Activated T-cell treated with anti-CD3 and anti-CD28 coated beads, Interleukin-2, amount 50 U/mL, for 72 hours (primary cell): ENCODE measurements around the gene UBE2E2. TPM values are rescaled to one million over a fixed set of nuclear protein-coding genes. Genes with fewer than 3 reads are reported as not detected.

Source experiments
- ATAC-seq, 2 donors: fragments of 150-1000 bp; cut with Tn5 transposase; replicated peaks in 1 of 2; 2 replicates each; pipeline ENCODE4 v1.10.0; 2021; ENCODE audit warnings: moderate library complexity in 2 of 2, mild to moderate bottlenecking in 1 of 2
- DNase-seq, 2 donors: peaks; one replicate each; pipeline ENCODE4 v3.0.0; 2021 to 2022; ENCODE audit warnings: mixed read lengths in 1 of 2
- H3K27ac Mint-ChIP-seq: one replicate; pipeline ENCODE4 v1.8.0; 2022; ENCODE audit warnings: mild to moderate bottlenecking, moderate library complexity, mixed read lengths
- H3K27me3 Mint-ChIP-seq: one replicate; pipeline ENCODE4 v1.8.0; 2022; ENCODE audit warnings: low read depth, mixed read lengths
- H3K36me3 Mint-ChIP-seq, 2 donors: one replicate each; pipeline ENCODE4 v1.8.0; 2022; ENCODE audit warnings: mixed read lengths in 2 of 2, mild to moderate bottlenecking in 1 of 2; ENCODE audit not compliant: insufficient read depth in 2 of 2
- H3K4me1 Mint-ChIP-seq: one replicate; pipeline ENCODE4 v1.8.0; 2022; ENCODE audit warnings: low read depth, mixed read lengths
- H3K4me3 Mint-ChIP-seq, 2 donors: one replicate each; pipeline ENCODE4 v1.8.0; 2022; ENCODE audit warnings: mild to moderate bottlenecking in 2 of 2, mixed read lengths in 2 of 2, moderate library complexity in 2 of 2
- H3K9me3 Mint-ChIP-seq, 2 donors: one replicate each; pipeline ENCODE4 v1.8.0; 2022; ENCODE audit warnings: mixed read lengths in 2 of 2
- total RNA-seq, 2 donors: library from RNA; stranded (reverse); gene quantifications; one replicate each; pipeline ENCODE4 v1.2.3, GENCODE V29; 2022

Gene UBE2E2
- total RNA-seq, 2 donors from 2014 or later, result 11.8 to 11.9 TPM

DNA sequence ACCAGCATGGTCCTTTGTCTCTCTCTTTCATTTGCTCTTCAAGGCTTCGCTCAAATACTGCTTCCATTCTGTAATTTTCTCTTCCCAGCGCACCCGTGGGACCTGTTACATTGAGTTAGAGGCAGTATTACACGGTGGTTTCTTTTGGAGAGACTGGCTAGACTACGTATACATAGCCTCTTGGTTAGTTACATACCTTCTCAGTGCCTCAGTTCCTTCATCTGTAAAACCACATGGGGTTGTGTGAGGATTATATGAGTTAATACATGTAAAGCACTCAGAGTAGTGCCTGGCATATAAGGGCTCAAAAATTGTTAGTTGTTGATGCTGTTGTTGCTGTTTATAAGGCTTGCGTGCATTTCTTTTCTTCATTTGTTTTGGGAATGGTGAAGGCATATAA lies 33.8 kb downstream of the UBE2E2 start:
- H3K36me3 Mint-ChIP-seq, result no peaks in the 10 kb centered on the region
- no peak overlapping the region for H3K4me3 Mint-ChIP-seq
- DNase-seq (no peak), ATAC-seq (no peak)
- H3K27me3 Mint-ChIP-seq, result no peaks in the 10 kb centered on the region
- H3K9me3 Mint-ChIP-seq, result peaks cover 2 to 4% of the 10 kb centered on the region in 2 donors
- H3K4me1 Mint-ChIP-seq, result peaks cover 18% of the 10 kb centered on the region
- no peak overlapping the region for H3K27ac Mint-ChIP-seq

GRCh38 chr3:23238156-23238555 lies 35.0 kb downstream of the UBE2E2 start:
- Mint-ChIP-seq H3K4me1 (peaks cover 24% of the 10 kb centered on the region), H3K4me3 (no peak overlapping the region)
- ATAC-seq, result no peak

GRCh38 chr3:23238578-23238977 lies 35.5 kb downstream of the UBE2E2 start:
- H3K36me3 Mint-ChIP-seq, result no peaks in the 10 kb centered on the region
- no peak overlapping the region for H3K27ac Mint-ChIP-seq
- DNase-seq (no peak), ATAC-seq (no peak)
- H3K27me3 Mint-ChIP-seq, result no peaks in the 10 kb centered on the region
- H3K9me3 Mint-ChIP-seq, result peaks cover 2 to 4% of the 10 kb centered on the region in 2 donors
- H3K4me1 Mint-ChIP-seq, result peaks cover 24% of the 10 kb centered on the region
- H3K4me3 Mint-ChIP-seq, result no peak overlapping the region

More at GRCh38 chr3:23238156-23238555, 35.0 kb downstream of the UBE2E2 start:
- Mint-ChIP-seq H3K27me3 (no peaks in the 10 kb centered on the region), H3K36me3 (no peaks in the 10 kb centered on the region), H3K27ac (no peak overlapping the region), H3K9me3 (peaks cover 2 to 4% of the 10 kb centered on the region in 2 donors)
- DNase-seq, result no peak

DNA sequence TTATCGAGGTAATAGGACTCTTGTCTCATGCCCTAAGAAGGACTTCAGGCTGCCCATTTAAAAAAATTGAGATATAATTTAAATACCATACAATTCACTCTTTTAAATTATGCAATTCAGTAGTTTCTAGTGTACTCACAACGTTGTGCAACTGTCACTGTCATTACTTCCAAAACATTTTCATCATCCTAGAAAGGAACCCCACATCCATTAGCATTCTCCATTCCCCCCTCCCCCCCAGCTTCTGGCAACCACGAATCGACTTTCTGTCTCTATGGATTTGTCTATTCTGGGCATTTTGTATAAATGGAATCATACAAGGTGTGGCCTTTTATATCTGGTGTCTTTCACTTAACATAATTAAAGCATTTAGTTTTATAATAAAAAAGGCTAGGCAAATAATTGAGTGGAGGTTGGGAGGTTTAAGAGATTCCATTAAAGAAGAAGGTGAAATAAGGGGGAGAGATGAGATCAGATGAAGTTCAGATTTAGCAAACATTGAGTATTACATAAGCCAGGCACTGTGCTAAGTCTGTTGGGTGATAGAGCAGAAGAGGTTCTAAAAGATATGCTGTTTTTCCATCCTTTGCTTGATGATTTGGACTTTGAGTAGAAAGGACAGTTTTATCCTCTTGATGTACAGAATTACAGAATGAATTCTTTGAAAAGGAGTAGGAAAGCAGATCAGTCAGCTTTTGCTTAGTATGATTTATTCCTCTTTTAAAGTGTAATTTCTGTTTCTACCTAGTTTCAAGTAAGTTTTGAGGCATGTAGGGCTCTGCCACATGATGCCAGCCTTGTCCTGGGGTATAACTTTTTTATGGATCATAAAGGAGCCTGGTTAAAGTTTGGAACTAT lies 36.3 kb downstream of the UBE2E2 start:
- DNase-seq (no peak), ATAC-seq (no peak)
- Mint-ChIP-seq H3K4me1 (peaks cover 24% of the 10 kb centered on the region), H3K9me3 (peaks cover 2 to 4% of the 10 kb centered on the region in 2 donors), H3K27ac (no peak overlapping the region), H3K27me3 (no peaks in the 10 kb centered on the region), H3K36me3 (no peaks in the 10 kb centered on the region), H3K4me3 (no peak overlapping the region)

DNA sequence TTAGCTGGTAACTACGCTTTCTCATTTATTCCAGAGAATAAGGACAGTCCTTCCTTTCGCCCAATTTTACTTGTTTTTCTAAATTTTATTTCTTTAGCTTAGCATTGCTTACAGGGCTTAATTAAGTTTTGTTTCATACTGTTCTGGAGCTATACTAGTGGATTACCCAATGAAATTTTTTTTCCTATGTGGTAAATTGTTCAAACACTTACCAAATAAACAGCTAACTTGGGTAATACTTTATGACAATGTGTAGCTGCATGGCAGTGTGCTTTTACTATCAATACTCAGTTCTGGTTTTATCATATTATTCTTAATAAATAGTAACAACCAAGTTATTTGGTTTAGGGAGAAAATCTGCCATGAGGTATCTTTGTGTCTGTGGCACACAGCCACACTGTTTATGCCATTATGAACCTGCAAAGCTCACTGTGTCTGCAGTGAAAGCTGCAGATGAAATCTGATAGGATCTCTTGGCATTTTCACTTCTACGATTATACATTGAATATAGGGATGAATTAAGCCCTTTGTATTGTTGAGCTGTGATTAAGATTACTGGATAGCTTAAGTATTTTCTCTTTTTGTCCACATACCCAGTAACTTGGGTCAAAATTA lies 37.2 kb downstream of the UBE2E2 start:
- no peak for ATAC-seq
- no peak overlapping the region for H3K4me3 Mint-ChIP-seq
- no peak overlapping the region for H3K27ac Mint-ChIP-seq
- peaks cover 2 to 4% of the 10 kb centered on the region in 2 donors for H3K9me3 Mint-ChIP-seq
- DNase-seq, result no peak
- no peaks in the 10 kb centered on the region for H3K27me3 Mint-ChIP-seq
- peaks cover 23% of the 10 kb centered on the region for H3K4me1 Mint-ChIP-seq
- H3K36me3 Mint-ChIP-seq, result no peaks in the 10 kb centered on the region

DNA sequence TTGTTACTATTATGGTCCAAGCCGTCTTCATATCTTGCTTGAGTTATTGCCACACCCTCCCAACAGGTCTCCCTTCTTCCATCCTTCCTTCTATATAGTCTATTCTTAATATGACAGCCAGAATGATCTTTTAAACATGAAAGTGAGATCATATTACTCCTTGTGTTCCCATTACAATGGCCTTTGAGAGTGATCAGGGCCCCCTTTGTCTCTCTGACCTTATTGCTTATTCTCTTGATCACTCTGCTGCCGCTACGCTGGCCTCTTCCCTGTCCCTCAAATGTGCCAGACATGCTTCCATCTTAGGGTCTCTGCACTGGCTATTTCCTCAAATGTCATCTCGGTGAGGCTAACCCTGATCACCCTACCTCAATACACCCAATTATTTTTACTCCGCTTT lies 38.1 kb downstream of the UBE2E2 start:
- Mint-ChIP-seq H3K27me3 (no peaks in the 10 kb centered on the region), H3K4me3 (no peak overlapping the region), H3K4me1 (peaks cover 17% of the 10 kb centered on the region), H3K9me3 (no peaks in the 10 kb centered on the region), H3K36me3 (no peaks in the 10 kb centered on the region), H3K27ac (no peak overlapping the region)
- ATAC-seq (no peak), DNase-seq (no peak)

DNA sequence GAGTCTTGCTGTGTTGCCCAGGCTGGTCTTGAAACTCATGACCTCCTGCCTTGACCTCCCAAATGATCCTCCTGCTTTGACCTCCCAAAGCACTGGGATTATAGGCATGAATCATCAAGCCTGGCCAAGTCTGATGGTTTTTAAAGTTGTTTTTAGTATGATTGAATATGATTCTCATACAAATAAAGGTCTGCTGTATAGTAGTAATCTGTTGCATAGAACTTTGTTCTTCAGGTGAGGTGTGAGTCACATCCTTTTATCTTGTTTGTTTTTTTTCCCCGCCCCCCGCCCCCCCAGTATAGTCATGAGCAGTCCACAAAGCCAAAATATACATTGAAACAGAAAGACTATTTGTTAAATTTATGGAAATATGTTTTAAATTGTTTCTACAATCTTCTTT lies 39.0 kb downstream of the UBE2E2 start:
- H3K4me1 Mint-ChIP-seq, result peaks cover 17% of the 10 kb centered on the region
- no peak overlapping the region for H3K27ac Mint-ChIP-seq
- H3K36me3 Mint-ChIP-seq, result no peaks in the 10 kb centered on the region
- H3K9me3 Mint-ChIP-seq, result no peaks in the 10 kb centered on the region
- no peaks in the 10 kb centered on the region for H3K27me3 Mint-ChIP-seq
- H3K4me3 Mint-ChIP-seq, result no peak overlapping the region
- ATAC-seq, result peak; percentile 31 to 42
- DNase-seq, result no peak

- Mint-ChIP-seq H3K27ac (no peak overlapping the region), H3K4me1 (peaks cover 24% of the 10 kb centered on the region), H3K36me3 (no peaks in the 10 kb centered on the region), H3K4me3 (no peak overlapping the region), H3K9me3 (peaks cover 0 to 2% of the 10 kb centered on the region in 2 donors), H3K27me3 (no peaks in the 10 kb centered on the region)
- no peak for ATAC-seq
- no peak for DNase-seq
Measured at GRCh38 chr3:23244324-23245041, 41.4 kb downstream of the UBE2E2 start.

GRCh38 chr3:23246651-23247050 lies 43.5 kb downstream of the UBE2E2 start:
- H3K27ac Mint-ChIP-seq, result no peak overlapping the region
- ATAC-seq (no peak), DNase-seq (no peak)
- no peaks in the 10 kb centered on the region for H3K36me3 Mint-ChIP-seq
- peaks cover 0 to 2% of the 10 kb centered on the region in 2 donors for H3K9me3 Mint-ChIP-seq
- peaks cover 34% of the 10 kb centered on the region for H3K4me1 Mint-ChIP-seq
- H3K27me3 Mint-ChIP-seq, result no peaks in the 10 kb centered on the region
- H3K4me3 Mint-ChIP-seq, result no peak overlapping the region

- Mint-ChIP-seq H3K4me3 (no peak overlapping the region), H3K9me3 (peaks cover 0 to 2% of the 10 kb centered on the region in 2 donors), H3K36me3 (no peaks in the 10 kb centered on the region), H3K4me1 (peaks cover 39% of the 10 kb centered on the region), H3K27me3 (no peaks in the 10 kb centered on the region), H3K27ac (no peak overlapping the region)
- DNase-seq (no peak), ATAC-seq (no peak)
Measured at GRCh38 chr3:23248594-23249131, 45.5 kb downstream of the UBE2E2 start.

GRCh38 chr3:23249961-23250360 lies 46.8 kb downstream of the UBE2E2 start:
- H3K4me1 Mint-ChIP-seq, result peaks cover 48% of the 10 kb centered on the region
- no peaks in the 10 kb centered on the region for H3K36me3 Mint-ChIP-seq
- H3K27me3 Mint-ChIP-seq, result no peaks in the 10 kb centered on the region
- ATAC-seq (peak; percentile 65), DNase-seq (no peak)
- H3K4me3 Mint-ChIP-seq, result no peak overlapping the region
- H3K27ac Mint-ChIP-seq, result no peak overlapping the region
- peaks cover 0 to 2% of the 10 kb centered on the region in 2 donors for H3K9me3 Mint-ChIP-seq

GRCh38 chr3:23252122-23252521 lies 49.0 kb downstream of the UBE2E2 start:
- no peak for DNase-seq
- no peak overlapping the region for H3K4me3 Mint-ChIP-seq
- ATAC-seq, result no peak
- H3K27me3 Mint-ChIP-seq, result no peaks in the 10 kb centered on the region
- no peaks in the 10 kb centered on the region for H3K36me3 Mint-ChIP-seq
- no peak overlapping the region for H3K27ac Mint-ChIP-seq
- peaks cover 48% of the 10 kb centered on the region for H3K4me1 Mint-ChIP-seq
- H3K9me3 Mint-ChIP-seq, result peaks cover 0 to 2% of the 10 kb centered on the region in 2 donors

- DNase-seq, result no peak
- Mint-ChIP-seq H3K9me3 (peaks cover 0 to 2% of the 10 kb centered on the region in 2 donors), H3K27me3 (no peaks in the 10 kb centered on the region), H3K27ac (peak overlapping the region; percentile 61), H3K4me1 (peaks cover 48% of the 10 kb centered on the region), H3K4me3 (no peak overlapping the region), H3K36me3 (no peaks in the 10 kb centered on the region)
- ATAC-seq, result peak; percentile 80 to 82
Measured at GRCh38 chr3:23253214-23253613, 50.1 kb downstream of the UBE2E2 start.
